BJ (cell line): ENCODE results near the gene OGDHL. TPM values are rescaled to one million over a fixed set of nuclear protein-coding genes. Genes with fewer than 3 reads are reported as not detected.

Experiments
- CTCF ChIA-PET: fragments of 350-600 bp; formaldehyde crosslinking; extraction: SDS; loops from one replicate; lab custom pipeline; 2021; ENCODE audit warnings: antibody characterized with exemption, inconsistent platforms; lab: Yijun Ruan, JAX
- POLR2A ChIA-PET: fragments of 300-600 bp; sonication (Branson Sonifier 250); formaldehyde crosslinking; extraction: SDS; loops from one replicate; lab custom pipeline; 2021; ENCODE audit warnings: antibody characterized with exemption; lab: Charles Lee
- DNase-seq: peaks from one replicate; pipeline ENCODE4 v3.0.0-alpha.2; 2011; ENCODE audit warnings: low read depth
- H3K27me3 ChIP-seq: 2 replicates; pipeline ENCODE4 v1.6.0; 2011; ENCODE audit warnings: low read length; ENCODE audit not compliant: control insufficient read depth, insufficient read depth
- H3K36me3 ChIP-seq: 2 replicates; pipeline ENCODE4 v1.5.1; 2011; ENCODE audit warnings: low read length; ENCODE audit not compliant: control insufficient read depth, insufficient read depth
- H3K4me3 ChIP-seq: 2 replicates; pipeline ENCODE4 v1.5.1; 2011; ENCODE audit warnings: low read depth, mild to moderate bottlenecking, control low read depth, low read length
- polyA plus RNA-seq: library from polyadenylated mRNA; depleted of rRNA; stranded (reverse); fragments of >200 nt; gene quantifications from 2 replicates; pipeline ENCODE4 v1.2.3, GENCODE V29; 2011
- TF ChIP-seq, protein P1 (sequence below): IDR thresholded peaks from 2 replicates; pipeline ENCODE4 v1.5.1; 2011; ENCODE audit warnings: low read depth, mild to moderate bottlenecking, control low read depth, inconsistent platforms, low read length, moderate library complexity; ENCODE audit not compliant: insufficient read depth

Gene OGDHL
- polyA plus RNA-seq, 1 experiment, result 0.16 TPM

GRCh38 chr10:49751216-49751615 is 10.9 kb downstream of the OGDHL start:
- TF ChIP-seq, protein P1, sequence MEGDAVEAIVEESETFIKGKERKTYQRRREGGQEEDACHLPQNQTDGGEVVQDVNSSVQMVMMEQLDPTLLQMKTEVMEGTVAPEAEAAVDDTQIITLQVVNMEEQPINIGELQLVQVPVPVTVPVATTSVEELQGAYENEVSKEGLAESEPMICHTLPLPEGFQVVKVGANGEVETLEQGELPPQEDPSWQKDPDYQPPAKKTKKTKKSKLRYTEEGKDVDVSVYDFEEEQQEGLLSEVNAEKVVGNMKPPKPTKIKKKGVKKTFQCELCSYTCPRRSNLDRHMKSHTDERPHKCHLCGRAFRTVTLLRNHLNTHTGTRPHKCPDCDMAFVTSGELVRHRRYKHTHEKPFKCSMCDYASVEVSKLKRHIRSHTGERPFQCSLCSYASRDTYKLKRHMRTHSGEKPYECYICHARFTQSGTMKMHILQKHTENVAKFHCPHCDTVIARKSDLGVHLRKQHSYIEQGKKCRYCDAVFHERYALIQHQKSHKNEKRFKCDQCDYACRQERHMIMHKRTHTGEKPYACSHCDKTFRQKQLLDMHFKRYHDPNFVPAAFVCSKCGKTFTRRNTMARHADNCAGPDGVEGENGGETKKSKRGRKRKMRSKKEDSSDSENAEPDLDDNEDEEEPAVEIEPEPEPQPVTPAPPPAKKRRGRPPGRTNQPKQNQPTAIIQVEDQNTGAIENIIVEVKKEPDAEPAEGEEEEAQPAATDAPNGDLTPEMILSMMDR, result no peak
- POLR2A ChIA-PET, result no interaction called here
- CTCF ChIA-PET, result no interaction called here

DNA sequence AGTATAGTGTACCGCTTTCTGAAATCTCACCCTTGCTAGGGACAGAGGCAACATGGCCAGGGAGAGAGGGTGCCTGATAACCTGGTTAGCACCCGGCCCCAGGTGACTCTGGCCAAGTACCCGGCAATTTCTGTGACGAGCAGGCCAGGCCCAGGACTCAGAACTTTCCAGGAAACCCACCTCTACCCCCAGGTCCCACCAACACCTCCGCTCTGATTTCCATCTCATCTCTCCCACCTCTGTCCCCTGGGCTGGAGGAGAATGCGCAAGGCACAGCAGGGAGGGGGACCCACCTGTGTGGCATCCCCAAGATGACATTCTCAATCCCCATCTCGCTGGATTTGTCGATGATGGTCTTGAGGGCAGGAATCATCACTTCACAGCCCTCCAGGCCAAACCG is 11.6 kb downstream of the OGDHL start:
- Histone ChIP-seq H3K27me3 (peaks cover 2% of the 10 kb centered on the region; the same call in 1 of the 2 replicates), H3K36me3 (no peaks in the 10 kb centered on the region), H3K4me3 (no peak overlapping the region)
- ChIA-PET CTCF (no interaction called here), POLR2A (no interaction called here)
- TF ChIP-seq, protein P1, result no peak
- no peak for DNase-seq

More at GRCh38 chr10:49751216-49751615, 10.9 kb downstream of the OGDHL start:
- no peaks in the 10 kb centered on the region for H3K36me3 ChIP-seq
- H3K27me3 ChIP-seq, result peaks cover 2% of the 10 kb centered on the region; the same call in 1 of the 2 replicates
- DNase-seq, result no peak
- H3K4me3 ChIP-seq, result no peak overlapping the region

DNA sequence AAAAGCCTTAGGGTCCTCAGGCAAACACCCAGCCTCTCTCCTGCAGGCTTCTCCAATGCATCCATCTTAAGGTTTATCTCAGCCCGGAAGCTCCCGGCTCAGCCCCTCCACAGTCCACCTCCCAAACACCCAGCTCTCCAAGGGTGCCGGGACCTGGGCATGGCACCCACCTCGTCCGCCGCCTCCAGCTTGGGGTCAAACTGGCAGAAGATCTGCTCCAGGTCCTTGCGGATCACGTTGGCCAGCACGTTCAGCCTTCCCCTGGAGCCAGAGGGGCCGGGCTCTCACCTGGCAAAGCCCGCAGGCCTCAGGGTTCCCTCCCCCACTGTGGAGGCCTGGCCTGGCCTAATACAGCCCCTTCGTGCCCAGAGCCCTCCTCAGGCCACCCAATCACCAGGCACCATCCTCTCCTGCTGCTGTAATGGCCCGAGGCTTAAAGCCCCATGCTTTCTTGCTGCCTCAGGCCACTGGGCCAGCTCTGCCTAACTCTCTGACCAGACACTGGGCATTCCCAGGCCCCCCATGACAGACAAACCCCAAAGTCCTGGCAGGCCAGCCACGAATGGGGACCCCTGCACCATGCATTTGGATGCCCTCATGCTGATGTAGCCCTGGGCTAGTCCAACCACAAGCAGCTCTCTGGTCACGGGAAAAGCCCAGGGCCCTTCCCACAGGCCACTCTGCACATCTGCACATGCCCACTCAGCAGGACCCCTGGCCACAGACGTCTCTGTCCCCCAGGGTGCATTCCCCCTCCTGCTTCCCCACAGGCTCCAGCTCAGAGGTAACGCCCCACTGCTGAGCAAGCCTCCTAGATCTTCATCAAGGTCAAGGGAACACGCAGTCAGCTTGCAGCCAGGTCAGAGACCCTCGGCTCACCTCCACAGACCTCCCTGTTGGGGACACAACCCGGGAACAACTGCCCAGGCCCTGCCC is 12.3 kb downstream of the OGDHL start:
- TF ChIP-seq, protein P1, result no peak
- H3K36me3 ChIP-seq, result no peaks in the 10 kb centered on the region
- no peak for DNase-seq
- H3K27me3 ChIP-seq, result peaks cover 2% of the 10 kb centered on the region; the same call in 1 of the 2 replicates
- H3K4me3 ChIP-seq, result no peak overlapping the region
- ChIA-PET CTCF (interaction anchor here (0.9 kb wide), 1 partner anchor 15 kb away, joined by 4 read pairs; no protein-coding TSS in a partner anchor), POLR2A (no interaction called here)

DNA sequence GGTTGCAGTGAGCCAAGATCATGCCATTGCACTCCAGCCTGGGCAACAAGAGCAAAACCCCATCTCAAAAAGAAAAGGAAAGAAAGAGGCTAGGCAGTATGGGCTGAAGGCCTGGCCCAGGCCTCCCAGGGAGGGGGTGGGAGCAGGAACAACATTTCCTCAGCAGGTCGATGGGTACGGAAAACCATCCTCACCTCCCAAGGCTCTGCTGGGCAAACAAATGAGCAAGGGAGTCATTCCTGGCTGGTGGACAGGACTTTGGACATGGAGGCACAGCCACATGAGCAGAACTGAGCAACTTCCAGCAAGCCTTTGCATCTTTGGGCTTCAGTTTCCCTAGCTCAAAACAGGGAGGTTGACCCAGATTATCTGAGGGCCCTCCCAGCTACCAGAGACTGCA is 13.0 kb downstream of the OGDHL start:
- TF ChIP-seq, protein P1, result no peak
- H3K27me3 ChIP-seq, result peaks cover 2% of the 10 kb centered on the region; the same call in 1 of the 2 replicates
- H3K36me3 ChIP-seq, result no peaks in the 10 kb centered on the region
- POLR2A ChIA-PET, result no interaction called here
- no peak for DNase-seq
- CTCF ChIA-PET, result interaction anchor here (0.9 kb wide), 1 partner anchor 14 kb away, joined by 4 read pairs; no protein-coding TSS in a partner anchor
- no peak overlapping the region for H3K4me3 ChIP-seq

DNA sequence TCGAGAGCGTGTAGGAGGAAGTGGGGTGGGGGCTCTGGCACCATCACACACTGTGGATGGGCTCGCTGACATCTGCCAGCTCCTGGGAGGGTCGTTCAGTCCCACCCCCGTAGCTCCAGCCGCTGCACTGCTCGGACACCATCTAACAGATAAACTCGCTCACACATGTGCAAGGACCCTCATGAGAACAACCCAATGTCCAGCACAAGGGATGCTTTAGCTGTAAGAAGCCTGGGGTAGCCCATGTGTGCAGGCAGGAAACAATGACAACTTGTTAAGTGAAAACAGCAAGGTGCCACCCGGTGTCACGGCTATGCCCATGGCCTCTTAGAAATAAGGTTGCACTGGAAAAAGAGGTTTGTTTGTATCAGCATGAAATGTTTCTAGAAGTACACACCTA is 14.1 kb downstream of the OGDHL start:
- CTCF ChIA-PET, result no interaction called here
- Histone ChIP-seq H3K36me3 (no peaks in the 10 kb centered on the region), H3K27me3 (peaks cover 2% of the 10 kb centered on the region; the same call in 1 of the 2 replicates), H3K4me3 (no peak overlapping the region)
- TF ChIP-seq, protein P1, result no peak
- no peak for DNase-seq
- POLR2A ChIA-PET, result no interaction called here
